ENCODE data around the gene DMD.

DNA sequence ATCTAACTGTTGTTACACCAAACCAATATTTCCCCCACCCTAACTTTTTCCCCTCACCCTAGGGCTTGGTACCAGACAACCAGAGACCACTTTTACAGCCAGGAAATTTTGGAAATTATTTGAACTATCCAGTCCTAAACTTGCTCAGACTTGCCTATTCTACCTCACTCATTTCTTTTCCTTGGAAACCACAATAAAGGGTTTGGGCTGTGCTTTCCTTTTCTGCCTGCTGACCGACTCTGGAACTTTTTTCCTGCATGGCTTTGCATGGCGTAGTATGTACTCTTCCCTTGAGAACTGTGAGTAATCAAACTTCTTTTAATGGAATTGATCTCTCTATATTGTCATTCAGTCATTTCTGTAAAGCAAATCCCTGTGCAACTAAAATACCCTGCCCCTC is 1623.0 kb downstream of the DMD start:
- no peak for TF ChIP-seq TARDBP (CRISPR knock-in tag; IDR thresholded peaks at IDR 0.05)
- no peak for TF ChIP-seq USF2 (IDR thresholded peaks at IDR 0.05; ENCODE audit: low read depth, low read length)
- TF ChIP-seq USF2 (CRISPR knock-in tag; IDR thresholded peaks at IDR 0.05; ENCODE audit: borderline replicate concordance), result no peak
- TF ChIP-seq MLX (CRISPR knock-in tag; IDR thresholded peaks at IDR 0.05), result no peak

Measured in HepG2 (cell line).